T-helper 1 cell treated with Interleukin-12 subunit alpha and Interleukin-12 subunit beta and Interleukin-4 antibody, amounts not matched to agents 30 ng/mL and 1 ng/mL, for 36 hours (primary cell): ENCODE measurements around the gene GLCE. TPM values are rescaled to one million over a fixed set of nuclear protein-coding genes. Genes with fewer than 3 reads are reported as not detected.

Source experiments
- intact Hi-C: fragments of 100-400 bp; cut with micrococcal nuclease; formaldehyde crosslinking; loops from one replicate; pipeline ENCODE4 v1.15.1; 2024
- total RNA-seq: library from RNA; stranded (reverse); gene quantifications from 2 replicates; pipeline ENCODE4 v1.2.3, GENCODE V29; 2022

The GLCE gene
- total RNA-seq, 1 donor from 2014 or later: 2.6 TPM

- intact Hi-C loops: no loop called here
Observed at GRCh38 chr15:69316291-69316690, 155.9 kb downstream of the GLCE start.

GRCh38 chr15:69317392-69317841 lies 157.0 kb downstream of the GLCE start:
- intact Hi-C loops: no loop called here

GRCh38 chr15:69318033-69318432 lies 157.6 kb downstream of the GLCE start:
- intact Hi-C loops: no loop called here

GRCh38 chr15:69319384-69320375 lies 159.2 kb downstream of the GLCE start:
- intact Hi-C loops: no loop called here

- intact Hi-C loops: no loop called here
Observed at GRCh38 chr15:69320977-69321554, 160.6 kb downstream of the GLCE start.

Other genes starting within 250 kb of the GLCE start
- 0.56 and 1.5 TPM in 2 replicates for gene SPESP1, start 230.1 kb upstream of the GLCE start, total RNA-seq
- 0.02 and 0.05 TPM in 2 replicates for gene NOX5, start 145.9 kb upstream of the GLCE start, total RNA-seq
- gene PAQR5, start 138.3 kb downstream of the GLCE start, total RNA-seq: not detected in 2 replicates